ENCODE data around the gene LCE1A. TPM values are rescaled to one million over a fixed set of nuclear protein-coding genes. Genes with fewer than 3 reads are reported as not detected.

The LCE1A gene
- total RNA-seq, 4 donors from 2014 or later: 69.4 to 516 (median 417) TPM

- DNase-seq (ENCODE audit: low spot score in 2 of 2): no peak
- Histone ChIP-seq H3K4me3 (no peak within 1 kb of the TSS), H3K27me3 (no peaks in the 10 kb centered on the region), H3K4me1 (no peaks in the 10 kb centered on the region), H3K27ac (no peak within 1 kb of the TSS), H3K9me3 (no peaks in the 10 kb centered on the region), H3K36me3 (no peaks in the 10 kb centered on the region)
- TF ChIP-seq POLR2A (IDR thresholded peaks at IDR 0.05) (no peak), POLR2AphosphoS5 (IDR thresholded peaks at IDR 0.05) (no peak), CTCF (IDR thresholded peaks at IDR 0.05) (no peak), EP300 (IDR thresholded peaks at IDR 0.05) (no peak)
- WGBS: 56% methylated on average over 3 of the region's 3 CpGs
Measured at GRCh38 chr1:152796421-152796820, 30.9 kb upstream of the LCE1A start, which contains the start of gene LCE1D. Gene LCE1D, plus strand, starts transcription at chr1:152796721. Its CDS starts 1,074 bp downstream, at chr1:152797795.

- no peaks in the 10 kb centered on the region for H3K36me3 ChIP-seq
- H3K4me1 ChIP-seq: no peaks in the 10 kb centered on the region
- no peak for DNase-seq (ENCODE audit: low spot score in 2 of 2)
- no peaks in the 10 kb centered on the region for H3K9me3 ChIP-seq
- no peak overlapping the region for H3K27ac ChIP-seq
- 60% methylated on average over 1 of the region's 1 CpG for WGBS
- no peak overlapping the region for H3K4me3 ChIP-seq
- no peaks in the 10 kb centered on the region for H3K27me3 ChIP-seq
- TF ChIP-seq CTCF (IDR thresholded peaks at IDR 0.05): no peak
- TF ChIP-seq EP300 (IDR thresholded peaks at IDR 0.05): no peak
- no peak for TF ChIP-seq POLR2A (IDR thresholded peaks at IDR 0.05)
- no peak for TF ChIP-seq POLR2AphosphoS5 (IDR thresholded peaks at IDR 0.05)
Measured at GRCh38 chr1:152801333-152801732, 25.9 kb upstream of the LCE1A start.

- Histone ChIP-seq H3K27me3 (no peaks in the 10 kb centered on the region), H3K36me3 (no peaks in the 10 kb centered on the region), H3K9me3 (no peaks in the 10 kb centered on the region), H3K27ac (no peak within 1 kb of the TSS), H3K4me3 (no peak within 1 kb of the TSS), H3K4me1 (peaks cover 6% of the 10 kb centered on the region)
- no peak for DNase-seq (ENCODE audit: low spot score in 2 of 2)
- 53% methylated on average over 3 of the region's 3 CpGs for WGBS
- TF ChIP-seq CTCF (IDR thresholded peaks at IDR 0.05) (no peak), POLR2AphosphoS5 (IDR thresholded peaks at IDR 0.05) (no peak), POLR2A (IDR thresholded peaks at IDR 0.05) (no peak), EP300 (IDR thresholded peaks at IDR 0.05) (no peak)
Measured at GRCh38 chr1:152806576-152806975, 20.7 kb upstream of the LCE1A start, which contains the start of gene LCE1C. Gene LCE1C, minus strand, starts transcription at chr1:152806651. Its CDS starts 1,173 bp downstream, at chr1:152805478.

GRCh38 chr1:152811050-152811449 is 16.2 kb upstream of the LCE1A start:
- Histone ChIP-seq H3K27ac (no peak overlapping the region), H3K9me3 (no peaks in the 10 kb centered on the region), H3K36me3 (no peaks in the 10 kb centered on the region), H3K4me3 (no peak overlapping the region), H3K27me3 (no peaks in the 10 kb centered on the region), H3K4me1 (peaks cover 7% of the 10 kb centered on the region)
- no peak for DNase-seq (ENCODE audit: low spot score in 2 of 2)
- WGBS: 44% methylated on average over 2 of the region's 2 CpGs
- no peak for TF ChIP-seq POLR2A (IDR thresholded peaks at IDR 0.05)

GRCh38 chr1:152811671-152812070 is 15.6 kb upstream of the LCE1A start, which contains the start of gene LCE1B:
Gene LCE1B, plus strand, starts transcription at chr1:152811971. Its CDS starts 476 bp downstream, at chr1:152812447.
- no peak within 1 kb of the TSS for H3K27ac ChIP-seq
- H3K4me3 ChIP-seq: no peak within 1 kb of the TSS
- no peak for DNase-seq (ENCODE audit: low spot score in 2 of 2)
- H3K4me1 ChIP-seq: peaks cover 7% of the 10 kb centered on the region
- TF ChIP-seq POLR2AphosphoS5 (IDR thresholded peaks at IDR 0.05) (no peak), CTCF (IDR thresholded peaks at IDR 0.05) (no peak), EP300 (IDR thresholded peaks at IDR 0.05) (no peak)
- H3K27me3 ChIP-seq: no peaks in the 10 kb centered on the region
- H3K9me3 ChIP-seq: no peaks in the 10 kb centered on the region
- no peaks in the 10 kb centered on the region for H3K36me3 ChIP-seq
- whole genome bisulfite sequencing: 90% methylated on average over 2 of the region's 2 CpGs

- 86% methylated on average over 6 of the region's 6 CpGs for WGBS
- Histone ChIP-seq H3K27ac (no peak overlapping the region), H3K9me3 (no peaks in the 10 kb centered on the region), H3K27me3 (no peaks in the 10 kb centered on the region), H3K4me1 (no peaks in the 10 kb centered on the region), H3K36me3 (no peaks in the 10 kb centered on the region), H3K4me3 (no peak overlapping the region)
- DNase-seq (ENCODE audit: low spot score in 2 of 2): no peak
- no peak for TF ChIP-seq EP300 (IDR thresholded peaks at IDR 0.05)
- no peak for TF ChIP-seq POLR2A (IDR thresholded peaks at IDR 0.05)
Measured at GRCh38 chr1:152817309-152817708, 10.0 kb upstream of the LCE1A start.
